Memory B cell (primary cell): ENCODE results near the gene IFNG-AS1.
A peak's percentile ranks its signal among the peaks of the same experiment; 100 is the strongest.

Source experiments
- ATAC-seq: fragments of 150-1000 bp; cut with Tn5 transposase; 2 replicates; pipeline ENCODE4 v1.10.0; 2021; ENCODE audit warnings: low read depth, mild to moderate bottlenecking, moderate library complexity
- DNase-seq, 2 donors: peaks; one replicate each; pipeline ENCODE4 v3.0.0; 2022; ENCODE audit warnings: low spot score in 2 of 2
- H3K27ac Mint-ChIP-seq: one replicate; pipeline ENCODE4 v1.8.0; 2022; ENCODE audit warnings: mild to moderate bottlenecking, moderate library complexity, mixed read lengths
- H3K27me3 Mint-ChIP-seq: one replicate; pipeline ENCODE4 v1.8.0; 2022; ENCODE audit warnings: mixed read lengths
- H3K36me3 Mint-ChIP-seq: one replicate; pipeline ENCODE4 v1.8.0; 2022; ENCODE audit warnings: mild to moderate bottlenecking, mixed read lengths
- H3K4me1 Mint-ChIP-seq: one replicate; pipeline ENCODE4 v1.8.0; 2022; ENCODE audit warnings: mixed read lengths
- H3K4me3 Mint-ChIP-seq: one replicate; pipeline ENCODE4 v1.8.0; 2022; ENCODE audit warnings: mild to moderate bottlenecking, moderate library complexity, mixed read lengths
- H3K9me3 Mint-ChIP-seq: one replicate; pipeline ENCODE4 v1.8.0; 2022; ENCODE audit warnings: mixed read lengths

IFNG-AS1 gene

DNA sequence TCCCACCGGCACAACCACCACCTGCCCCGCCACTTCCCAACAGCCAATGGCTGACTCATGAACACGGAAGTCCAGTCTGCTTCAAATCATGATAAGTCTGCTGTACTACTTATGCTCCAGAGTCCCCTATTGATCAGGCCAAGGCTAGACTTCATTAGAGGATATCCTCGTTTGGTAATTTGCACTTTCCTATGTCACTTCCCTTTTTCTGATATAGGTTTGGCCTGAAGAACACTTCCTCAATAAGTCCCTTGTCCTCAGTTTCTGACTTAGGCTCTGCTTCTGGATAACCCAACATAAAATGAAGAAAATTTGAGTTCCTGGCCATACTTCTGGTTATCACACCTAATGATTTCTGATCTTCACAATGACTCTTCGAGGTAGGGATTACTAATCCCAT lies 45.3 kb downstream of the IFNG-AS1 start:
- Mint-ChIP-seq H3K36me3 (peaks cover 19% of the 10 kb centered on the region), H3K4me1 (peaks cover 25% of the 10 kb centered on the region), H3K9me3 (peaks cover 3% of the 10 kb centered on the region), H3K27ac (peak overlapping the region; percentile 64), H3K27me3 (no peaks in the 10 kb centered on the region), H3K4me3 (no peak overlapping the region)
- DNase-seq (no peak), ATAC-seq (no peak)

DNA sequence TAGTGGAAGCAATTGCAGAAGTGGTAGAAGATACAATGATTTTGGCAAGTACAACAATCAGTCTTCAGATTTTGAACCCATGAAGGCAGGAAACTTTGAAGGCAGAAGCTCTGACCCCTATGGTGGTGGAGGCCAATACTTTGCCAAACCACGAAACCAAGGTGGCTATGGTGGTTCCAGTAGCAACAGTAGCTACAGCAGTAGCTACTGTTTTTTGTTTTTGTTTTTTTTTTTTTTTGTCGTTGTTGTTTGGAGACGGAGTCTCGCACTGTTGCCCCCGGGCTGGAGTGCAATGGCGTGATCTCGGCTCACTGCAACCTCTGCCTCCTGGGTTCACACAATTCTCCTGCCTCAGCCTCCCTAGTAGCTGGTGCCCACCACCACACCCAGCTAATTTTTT lies 47.4 kb downstream of the IFNG-AS1 start:
- no peak overlapping the region for H3K4me3 Mint-ChIP-seq
- H3K9me3 Mint-ChIP-seq = peaks cover 3% of the 10 kb centered on the region
- no peak for ATAC-seq
- peaks cover 28% of the 10 kb centered on the region for H3K4me1 Mint-ChIP-seq
- peaks cover 15% of the 10 kb centered on the region for H3K36me3 Mint-ChIP-seq
- peak overlapping the region; percentile 8 for H3K27ac Mint-ChIP-seq
- DNase-seq = no peak
- H3K27me3 Mint-ChIP-seq = no peaks in the 10 kb centered on the region

DNA sequence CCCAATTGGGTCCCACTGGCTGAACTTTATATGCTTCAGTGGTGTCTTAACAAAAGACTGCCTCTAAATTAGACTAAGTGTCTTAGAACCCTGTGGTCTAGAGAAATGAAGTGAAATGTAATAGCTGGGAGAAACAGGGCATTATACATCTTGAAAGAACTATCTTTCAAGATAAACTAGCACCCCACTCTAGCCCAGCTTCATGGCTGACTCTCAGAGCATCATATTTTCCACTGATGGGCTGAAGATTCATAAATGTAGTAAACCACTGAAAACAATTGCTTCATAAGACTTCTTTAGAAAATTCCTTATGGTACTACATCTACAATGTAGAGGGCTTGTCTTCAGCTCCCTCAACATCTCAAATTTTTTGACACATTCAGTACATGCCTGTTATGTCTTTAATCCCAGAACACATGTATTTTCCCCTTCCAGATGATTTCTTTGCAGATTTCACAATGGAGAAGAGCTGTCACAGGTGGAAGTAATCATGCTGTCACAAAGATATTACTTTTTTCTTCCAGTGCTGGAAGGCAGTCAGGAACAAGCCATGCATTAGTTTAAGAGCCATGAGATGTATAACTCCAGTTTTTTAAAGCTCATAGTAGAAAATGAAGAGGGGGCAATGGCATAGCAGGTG lies 48.5 kb downstream of the IFNG-AS1 start:
- Mint-ChIP-seq H3K9me3 (peaks cover 3% of the 10 kb centered on the region), H3K27me3 (no peaks in the 10 kb centered on the region), H3K4me3 (no peak overlapping the region), H3K4me1 (peaks cover 28% of the 10 kb centered on the region), H3K27ac (peak overlapping the region; percentile 67), H3K36me3 (peaks cover 15% of the 10 kb centered on the region)
- DNase-seq (no peak), ATAC-seq (no peak)

DNA sequence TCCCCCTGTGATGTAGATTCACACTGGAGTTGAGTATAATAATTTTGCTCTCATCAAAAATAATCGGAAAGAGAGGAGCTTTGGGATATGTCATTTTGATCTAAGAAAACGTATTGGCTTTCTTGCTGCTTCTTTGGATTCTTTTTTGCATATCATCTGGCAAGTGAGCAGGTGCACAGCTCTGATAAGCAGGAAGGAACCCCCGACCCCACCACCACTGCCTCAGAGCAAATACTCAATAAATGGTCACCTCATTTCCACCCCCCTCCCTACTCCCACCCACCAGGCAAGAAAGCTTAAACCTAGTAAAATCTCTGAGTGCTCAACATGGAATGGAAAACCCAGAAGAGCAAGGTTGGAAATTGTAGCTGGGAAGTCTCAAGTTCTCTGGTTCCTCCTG lies 49.4 kb downstream of the IFNG-AS1 start:
- no peak for DNase-seq
- Mint-ChIP-seq H3K27me3 (no peaks in the 10 kb centered on the region), H3K9me3 (peaks cover 3% of the 10 kb centered on the region), H3K4me1 (peaks cover 28% of the 10 kb centered on the region), H3K36me3 (peaks cover 15% of the 10 kb centered on the region), H3K4me3 (no peak overlapping the region), H3K27ac (no peak overlapping the region)
- ATAC-seq = no peak

DNA sequence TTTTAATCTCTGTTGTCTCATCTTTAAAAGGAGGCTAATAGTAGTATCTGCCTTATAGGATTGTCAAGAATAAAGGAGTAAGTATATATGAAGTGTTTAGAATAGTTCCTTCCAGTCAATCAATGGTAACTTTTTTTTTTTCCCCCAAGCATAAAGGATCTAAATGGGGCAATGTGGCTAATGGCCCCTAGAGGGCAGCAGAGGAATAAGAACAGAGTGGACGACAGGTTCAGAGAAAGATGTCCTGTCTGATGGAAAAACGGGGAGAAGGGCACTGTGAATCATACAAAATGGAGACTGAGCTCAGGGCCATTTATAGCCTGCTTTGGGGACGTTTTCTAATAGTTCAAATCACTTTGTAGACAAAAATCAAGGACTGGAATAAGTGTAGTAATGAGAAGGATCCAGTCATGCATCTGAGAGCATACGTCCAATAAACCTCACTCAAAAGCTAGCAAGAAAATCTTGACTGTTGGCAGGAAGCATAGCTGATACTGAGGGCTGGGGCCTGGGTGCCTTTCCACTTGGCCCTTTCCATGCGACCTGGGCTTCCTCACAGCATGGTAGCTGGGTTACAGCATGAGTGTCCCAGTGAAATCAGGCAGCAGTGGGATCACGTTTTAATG lies 51.3 kb downstream of the IFNG-AS1 start:
- Mint-ChIP-seq H3K27me3 (no peaks in the 10 kb centered on the region), H3K4me1 (peaks cover 20% of the 10 kb centered on the region), H3K27ac (peak overlapping the region; percentile 3), H3K9me3 (peaks cover 2% of the 10 kb centered on the region), H3K4me3 (no peak overlapping the region), H3K36me3 (peaks cover 3% of the 10 kb centered on the region)
- ATAC-seq = peak; percentile 51
- peak; percentile 56 to 61 for DNase-seq

- DNase-seq = peak; percentile 14 to 28
- Mint-ChIP-seq H3K4me1 (peaks cover 16% of the 10 kb centered on the region), H3K27ac (peak overlapping the region; percentile 84), H3K9me3 (no peaks in the 10 kb centered on the region), H3K27me3 (no peaks in the 10 kb centered on the region), H3K4me3 (peak overlapping the region; percentile 4), H3K36me3 (peaks cover 3% of the 10 kb centered on the region)
- peak; percentile 92 for ATAC-seq
Observed at GRCh38 chr12:68042212-68042699, 53.0 kb downstream of the IFNG-AS1 start.

DNA sequence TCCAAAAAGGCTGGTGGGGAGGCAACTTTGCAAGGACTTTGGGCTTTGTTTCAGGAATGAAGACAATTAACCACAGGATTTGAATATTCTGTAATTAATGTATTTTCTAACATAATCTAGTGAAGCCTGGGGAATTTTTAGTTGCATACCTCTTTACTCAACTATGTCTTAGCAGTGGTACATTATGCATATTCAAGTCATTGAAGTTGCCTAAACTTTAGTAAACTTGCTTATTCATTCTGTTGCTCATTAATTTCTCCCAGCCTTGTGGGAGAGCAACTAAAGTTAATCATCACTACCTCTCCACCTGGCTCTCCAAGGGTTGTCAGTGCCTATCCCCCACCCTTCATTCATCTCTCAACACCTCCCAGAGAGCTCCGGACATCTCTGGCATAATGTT lies 54.2 kb downstream of the IFNG-AS1 start:
- Mint-ChIP-seq H3K4me1 (peaks cover 13% of the 10 kb centered on the region), H3K27me3 (no peaks in the 10 kb centered on the region), H3K9me3 (no peaks in the 10 kb centered on the region), H3K4me3 (no peak overlapping the region), H3K36me3 (peaks cover 6% of the 10 kb centered on the region), H3K27ac (no peak overlapping the region)
- ATAC-seq = no peak
- no peak for DNase-seq

- no peak for DNase-seq
- Mint-ChIP-seq H3K36me3 (peaks cover 9% of the 10 kb centered on the region), H3K27me3 (no peaks in the 10 kb centered on the region), H3K4me3 (no peak overlapping the region), H3K27ac (no peak overlapping the region), H3K9me3 (no peaks in the 10 kb centered on the region), H3K4me1 (no peaks in the 10 kb centered on the region)
- ATAC-seq = no peak
Observed at GRCh38 chr12:68048648-68049297, 59.5 kb downstream of the IFNG-AS1 start.

- Mint-ChIP-seq H3K27me3 (no peaks in the 10 kb centered on the region), H3K9me3 (peaks cover 9% of the 10 kb centered on the region), H3K27ac (peak overlapping the region; percentile 42), H3K4me3 (no peak overlapping the region), H3K4me1 (peaks cover 12% of the 10 kb centered on the region), H3K36me3 (peaks cover 24% of the 10 kb centered on the region)
- DNase-seq (no peak), ATAC-seq (peak; percentile 55)
Observed at GRCh38 chr12:68056300-68056699, 67.1 kb downstream of the IFNG-AS1 start.

DNA sequence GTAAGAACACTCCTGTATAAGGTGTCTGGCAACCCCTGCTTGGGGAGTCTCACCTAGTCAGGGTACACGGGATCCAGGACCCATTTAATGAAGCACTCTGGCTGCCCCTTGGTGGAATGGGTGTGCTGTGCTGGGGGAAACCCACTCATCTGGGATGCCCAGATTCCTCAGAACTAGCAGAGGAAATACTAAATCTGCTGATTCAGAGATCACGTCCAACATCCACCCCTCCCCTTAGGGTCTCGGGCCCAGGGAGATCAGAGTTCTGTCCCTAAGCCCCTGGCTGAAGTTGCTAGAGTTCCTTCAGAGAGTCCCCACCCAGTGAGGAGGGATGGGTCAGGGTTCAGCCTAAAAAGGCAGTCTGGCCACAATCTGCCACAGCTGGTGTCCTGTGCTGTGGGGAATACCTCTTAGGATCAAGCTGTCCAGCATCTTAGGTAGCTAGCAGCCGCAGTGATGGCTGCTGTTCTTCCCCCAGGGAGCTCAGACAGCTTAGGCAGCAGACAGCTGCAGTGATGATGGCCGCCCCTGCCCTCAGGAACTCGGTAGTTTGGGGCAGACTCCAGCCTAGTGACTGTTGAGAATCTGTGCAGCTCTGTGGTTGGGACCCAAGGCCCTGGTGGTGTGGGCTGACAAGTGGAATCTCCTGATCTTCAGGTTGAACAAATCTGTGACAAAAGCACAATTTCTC lies 74.8 kb downstream of the IFNG-AS1 start:
- Mint-ChIP-seq H3K4me3 (no peak overlapping the region), H3K4me1 (peaks cover 10% of the 10 kb centered on the region), H3K27me3 (no peaks in the 10 kb centered on the region), H3K36me3 (peaks cover 40% of the 10 kb centered on the region), H3K9me3 (peaks cover 14% of the 10 kb centered on the region), H3K27ac (no peak overlapping the region)
- ATAC-seq = no peak
- no peak for DNase-seq

GRCh38 chr12:68065163-68065562 lies 75.9 kb downstream of the IFNG-AS1 start:
- Mint-ChIP-seq H3K36me3 (peaks cover 36% of the 10 kb centered on the region), H3K27ac (no peak overlapping the region), H3K4me3 (no peak overlapping the region), H3K4me1 (peaks cover 14% of the 10 kb centered on the region), H3K9me3 (peaks cover 13% of the 10 kb centered on the region), H3K27me3 (no peaks in the 10 kb centered on the region)
- DNase-seq = no peak
- no peak for ATAC-seq

GRCh38 chr12:68065687-68066086 lies 76.4 kb downstream of the IFNG-AS1 start:
- no peak overlapping the region for H3K27ac Mint-ChIP-seq
- H3K4me1 Mint-ChIP-seq = peaks cover 14% of the 10 kb centered on the region
- H3K27me3 Mint-ChIP-seq = no peaks in the 10 kb centered on the region
- H3K9me3 Mint-ChIP-seq = peaks cover 13% of the 10 kb centered on the region
- DNase-seq = no peak
- no peak overlapping the region for H3K4me3 Mint-ChIP-seq
- no peak for ATAC-seq
- peaks cover 34% of the 10 kb centered on the region for H3K36me3 Mint-ChIP-seq

- peaks cover 14% of the 10 kb centered on the region for H3K4me1 Mint-ChIP-seq
- no peak for DNase-seq
- H3K9me3 Mint-ChIP-seq = peaks cover 5% of the 10 kb centered on the region
- no peaks in the 10 kb centered on the region for H3K27me3 Mint-ChIP-seq
- H3K27ac Mint-ChIP-seq = no peak overlapping the region
- peaks cover 19% of the 10 kb centered on the region for H3K36me3 Mint-ChIP-seq
- ATAC-seq = no peak
- H3K4me3 Mint-ChIP-seq = no peak overlapping the region
Observed at GRCh38 chr12:68067762-68068376, 78.6 kb downstream of the IFNG-AS1 start.

- Mint-ChIP-seq H3K36me3 (peaks cover 15% of the 10 kb centered on the region), H3K27me3 (no peaks in the 10 kb centered on the region), H3K4me1 (peaks cover 14% of the 10 kb centered on the region), H3K9me3 (peaks cover 5% of the 10 kb centered on the region), H3K4me3 (no peak overlapping the region), H3K27ac (no peak overlapping the region)
- DNase-seq (no peak), ATAC-seq (no peak)
Observed at GRCh38 chr12:68069275-68069674, 80.0 kb downstream of the IFNG-AS1 start.
